Transverse colon (tissue), 4 donors: ENCODE data around the gene LIPE. TPM values are rescaled to one million over a fixed set of nuclear protein-coding genes. Genes with fewer than 3 reads are reported as not detected.
A peak's percentile ranks its signal among the peaks of the same experiment; 100 is the strongest.

ENCODE experiments used
- DNase-seq: peaks from one replicate; pipeline ENCODE4 v3.0.0-alpha.2; 2019
- H3K27ac ChIP-seq, 4 donors: fragments of 200-600 bp; sonication (generic); 2 replicates each; pipeline ENCODE4 v1.5.1; 2016 to 2018; ENCODE audit warnings: inconsistent platforms in 4 of 4
- H3K27me3 ChIP-seq: fragments of 200-600 bp; sonication (generic); 2 replicates; pipeline ENCODE4 v1.5.1; 2017; ENCODE audit warnings: inconsistent platforms
- H3K36me3 ChIP-seq, 4 donors: fragments of 200-600 bp; sonication (generic); 2 replicates each; pipeline ENCODE4 v1.5.1; 2017 to 2019; ENCODE audit warnings: inconsistent platforms in 4 of 4
- H3K4me1 ChIP-seq, 4 donors: fragments of 200-600 bp; sonication (generic); 2 replicates each; pipeline ENCODE4 v1.5.1; 2017 to 2020; ENCODE audit warnings: inconsistent platforms in 4 of 4
- H3K4me3 ChIP-seq, 4 donors: fragments of 200-600 bp; sonication (generic); 1 replicate in 1 of 4; 2 replicates in 3 of 4; pipeline versions ENCODE4 v1.5.1 to v1.6.1; 2017 to 2019; ENCODE audit warnings: inconsistent platforms in 4 of 4
- H3K9me3 ChIP-seq, 2 donors: fragments of 200-600 bp; sonication (generic); 2 replicates each; pipeline ENCODE4 v1.5.1; 2017 to 2019; ENCODE audit warnings: inconsistent platforms in 2 of 2
- EP300 ChIP-seq: sonication (generic); formaldehyde crosslinking; IDR thresholded peaks from one replicate; pipeline ENCODE4 v1.6.1; 2017; ENCODE audit warnings: antibody characterized with exemption, low read depth
- POLR2A ChIP-seq: fragments of 450-650 bp; IDR thresholded peaks from one replicate; pipeline ENCODE4 v1.6.1; 2016; ENCODE audit warnings: antibody characterized with exemption, mild to moderate bottlenecking, moderate library complexity
- POLR2AphosphoS5 ChIP-seq, 3 donors: sonication (generic); formaldehyde crosslinking; IDR thresholded peaks; one replicate each; pipeline ENCODE4 v1.6.1; 2016; ENCODE audit warnings: antibody characterized with exemption in 3 of 3
- WGBS, 2 donors: methylation state at CpG; one replicate each; pipeline ENCODE4 v1.1.5; 2018; ENCODE audit warnings: low coverage in 1 of 2; 5-methylcytosine and 5-hydroxymethylcytosine counted together
- in situ Hi-C, 4 donors: fragments of 200-750 bp; cut with MboI; loops; one replicate each; pipeline versions ENCODE4 v1.15.0 to v1.15.1; 2017; ENCODE audit warnings: low sequenced_read_pairs in 3 of 4, low pct_ligation_motif_present in 1 of 4, low pct_unique_long_range_greater_than_20kb in 1 of 4
- intact Hi-C: fragments of 100-400 bp; cut with DNase I; formaldehyde crosslinking; loops from one replicate; pipeline ENCODE4 v1.15.1; 2023; ENCODE audit warnings: low total_unique reads
- total RNA-seq, 4 donors: library from RNA; depleted of rRNA; stranded (reverse); fragments of >200 nt; gene quantifications; one replicate each; pipeline ENCODE4 v1.1.0, GENCODE V29; 2016
- TF ChIP-seq, protein P1 (sequence below), 5 experiments: fragments of 200-600 bp in 3 of 5; fragments of 450-650 bp in 2 of 5; sonication (generic) in 3 of 5; IDR thresholded peaks; 1 replicate in 2 of 5; 2 replicates in 3 of 5; pipeline ENCODE4 v1.5.1; 2016 to 2017; ENCODE audit warnings: antibody characterized with exemption in 5 of 5, inconsistent platforms in 3 of 5, mild to moderate bottlenecking in 2 of 5, moderate library complexity in 1 of 5

Gene LIPE
- total RNA-seq, 4 donors from 2014 or later = 7.1 to 60.2 (median 25.9) TPM

DNA sequence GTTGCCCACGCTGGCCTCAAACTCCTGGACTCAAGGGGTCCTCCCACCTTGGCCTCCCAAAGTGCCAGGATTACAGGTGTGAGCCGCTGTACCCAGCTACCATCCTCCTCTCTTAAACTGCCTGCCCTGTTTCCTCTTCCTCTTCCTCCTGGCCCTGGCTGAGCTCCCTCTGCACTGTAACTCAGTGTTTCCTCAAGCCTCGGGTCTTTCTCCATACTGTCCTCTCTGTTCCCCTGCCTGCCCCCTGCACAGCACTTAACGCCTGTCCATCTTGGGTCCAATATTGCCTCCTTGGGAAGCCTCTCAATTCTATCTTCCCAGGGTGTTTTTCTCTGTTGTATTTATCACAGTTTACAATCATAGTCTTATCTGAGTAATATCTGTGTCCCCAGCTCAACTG lies 6.1 kb downstream of the LIPE start:
- DNase-seq = no peak
- Histone ChIP-seq H3K36me3 (no peaks in the 10 kb centered on the region), H3K9me3 (no peaks in the 10 kb centered on the region), H3K27me3 (no peaks in the 10 kb centered on the region), H3K4me3 (no peak overlapping the region), H3K4me1 (peaks cover 5 to 24% (median 18%) of the 10 kb centered on the region in 4 donors), H3K27ac (no peak overlapping the region)
- TF ChIP-seq, protein P1, sequence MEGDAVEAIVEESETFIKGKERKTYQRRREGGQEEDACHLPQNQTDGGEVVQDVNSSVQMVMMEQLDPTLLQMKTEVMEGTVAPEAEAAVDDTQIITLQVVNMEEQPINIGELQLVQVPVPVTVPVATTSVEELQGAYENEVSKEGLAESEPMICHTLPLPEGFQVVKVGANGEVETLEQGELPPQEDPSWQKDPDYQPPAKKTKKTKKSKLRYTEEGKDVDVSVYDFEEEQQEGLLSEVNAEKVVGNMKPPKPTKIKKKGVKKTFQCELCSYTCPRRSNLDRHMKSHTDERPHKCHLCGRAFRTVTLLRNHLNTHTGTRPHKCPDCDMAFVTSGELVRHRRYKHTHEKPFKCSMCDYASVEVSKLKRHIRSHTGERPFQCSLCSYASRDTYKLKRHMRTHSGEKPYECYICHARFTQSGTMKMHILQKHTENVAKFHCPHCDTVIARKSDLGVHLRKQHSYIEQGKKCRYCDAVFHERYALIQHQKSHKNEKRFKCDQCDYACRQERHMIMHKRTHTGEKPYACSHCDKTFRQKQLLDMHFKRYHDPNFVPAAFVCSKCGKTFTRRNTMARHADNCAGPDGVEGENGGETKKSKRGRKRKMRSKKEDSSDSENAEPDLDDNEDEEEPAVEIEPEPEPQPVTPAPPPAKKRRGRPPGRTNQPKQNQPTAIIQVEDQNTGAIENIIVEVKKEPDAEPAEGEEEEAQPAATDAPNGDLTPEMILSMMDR (IDR thresholded peaks at IDR 0.05) = no peak
- no peak for TF ChIP-seq EP300
- no peak for TF ChIP-seq POLR2AphosphoS5 (IDR thresholded peaks at IDR 0.05)
- no peak for TF ChIP-seq POLR2A
- 79 to 80% methylated on average over 2 to 4 of the region's 4 CpGs for WGBS, 2 donors
- intact Hi-C loops (no loop called here), in situ Hi-C loops (no loop called here)

DNA sequence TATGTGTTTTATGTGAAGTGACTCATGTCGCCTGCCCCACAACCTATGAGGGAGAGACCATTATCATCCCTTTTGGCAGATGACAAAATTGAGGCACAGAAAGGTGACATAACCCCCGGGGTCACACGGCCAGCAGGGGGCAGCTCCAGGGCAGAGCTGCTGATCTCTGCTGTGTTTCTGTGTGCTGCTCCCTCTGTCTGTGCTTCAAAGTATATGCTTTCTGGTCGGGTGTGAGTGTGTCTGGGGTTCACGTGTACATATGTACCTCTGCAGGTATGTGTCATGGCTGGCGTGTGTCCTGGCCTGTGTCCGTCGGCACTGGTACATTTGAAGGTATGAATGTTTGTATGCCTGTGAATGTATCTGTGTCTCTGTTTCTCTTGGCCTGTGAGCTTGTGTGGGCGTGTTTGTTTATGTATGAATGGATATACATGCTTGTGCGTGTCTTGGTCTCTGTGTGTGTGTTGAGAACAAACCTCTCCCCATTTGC lies 7.1 kb downstream of the LIPE start:
- DNase-seq = peak; percentile 64
- no peak overlapping the region for H3K4me3 ChIP-seq
- no peaks in the 10 kb centered on the region for H3K36me3 ChIP-seq
- H3K27ac ChIP-seq = no peak overlapping the region
- 29 to 67% methylated on average over 1 to 10 of the region's 10 CpGs for WGBS, 2 donors
- no peaks in the 10 kb centered on the region for H3K27me3 ChIP-seq
- in situ Hi-C loops = no loop called here
- TF ChIP-seq, protein P1 (IDR thresholded peaks at IDR 0.05) = peak; percentile 54 to 70 (median 61)
- TF ChIP-seq POLR2AphosphoS5 (IDR thresholded peaks at IDR 0.05) = no peak
- no peaks in the 10 kb centered on the region for H3K9me3 ChIP-seq
- H3K4me1 ChIP-seq = peaks cover 5 to 24% (median 18%) of the 10 kb centered on the region in 4 donors
- intact Hi-C loops = no loop called here

- Histone ChIP-seq H3K27me3 (no peaks in the 10 kb centered on the region), H3K9me3 (no peaks in the 10 kb centered on the region), H3K4me3 (no peak overlapping the region), H3K27ac (no peak overlapping the region), H3K4me1 (peaks cover 5 to 24% (median 18%) of the 10 kb centered on the region in 4 donors), H3K36me3 (no peaks in the 10 kb centered on the region)
- in situ Hi-C loops (no loop called here), intact Hi-C loops (no loop called here)
- WGBS, 2 donors = 31 to 64% methylated on average over 3 to 6 of the region's 6 CpGs
- TF ChIP-seq EP300 (no peak), POLR2A (no peak), POLR2AphosphoS5 (IDR thresholded peaks at IDR 0.05) (no peak)
- TF ChIP-seq, protein P1 (IDR thresholded peaks at IDR 0.05) = no peak
- no peak for DNase-seq
Observed at GRCh38 chr19:42419309-42419708, 7.9 kb downstream of the LIPE start.

DNA sequence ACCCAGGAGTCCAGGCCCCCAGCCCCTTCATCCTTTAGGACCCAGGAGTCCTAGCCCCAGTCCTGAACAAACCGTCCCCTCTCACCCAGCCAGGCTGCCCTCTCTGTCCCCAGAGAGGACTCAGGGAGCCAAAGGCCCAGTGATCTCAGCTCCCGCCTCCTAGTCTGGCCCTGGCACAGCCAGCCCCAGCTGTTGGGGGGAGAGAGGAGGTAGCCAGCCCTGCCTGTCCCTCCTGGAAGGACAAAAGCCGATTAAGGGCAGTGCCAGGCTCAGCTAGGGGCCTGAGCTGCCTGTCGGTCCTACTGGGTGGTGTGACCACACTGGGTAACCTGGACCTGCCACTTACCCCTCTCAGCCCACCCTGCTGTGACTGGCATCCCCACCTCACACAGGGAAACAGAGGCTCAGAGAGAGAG lies 14.5 kb downstream of the LIPE start:
- Histone ChIP-seq H3K27ac (no peak overlapping the region), H3K4me3 (no peak overlapping the region), H3K36me3 (no peaks in the 10 kb centered on the region), H3K27me3 (no peaks in the 10 kb centered on the region), H3K4me1 (peaks cover 0 to 14% (median 3%) of the 10 kb centered on the region in 4 donors), H3K9me3 (no peaks in the 10 kb centered on the region)
- intact Hi-C loops (no loop called here), in situ Hi-C loops (no loop called here)
- 72% methylated on average over 4 of the region's 4 CpGs; no CpG with 5 or more reads in 1 of the 2 donors for WGBS, 2 donors
- TF ChIP-seq POLR2AphosphoS5 (IDR thresholded peaks at IDR 0.05) (no peak), EP300 (no peak), POLR2A (no peak)
- TF ChIP-seq, protein P1 (IDR thresholded peaks at IDR 0.05) = no peak
- DNase-seq = no peak
